Memory B cell (primary cell): Measurements from ENCODE around the gene NR5A2.

Source experiments
- ATAC-seq: fragments of 150-1000 bp; cut with Tn5 transposase; 2 replicates; pipeline ENCODE4 v1.10.0; 2021; ENCODE audit warnings: low read depth, mild to moderate bottlenecking, moderate library complexity
- DNase-seq, 2 donors: peaks; one replicate each; pipeline ENCODE4 v3.0.0; 2022; ENCODE audit warnings: low spot score in 2 of 2
- H3K27ac Mint-ChIP-seq: one replicate; pipeline ENCODE4 v1.8.0; 2022; ENCODE audit warnings: mild to moderate bottlenecking, moderate library complexity, mixed read lengths
- H3K27me3 Mint-ChIP-seq: one replicate; pipeline ENCODE4 v1.8.0; 2022; ENCODE audit warnings: mixed read lengths
- H3K36me3 Mint-ChIP-seq: one replicate; pipeline ENCODE4 v1.8.0; 2022; ENCODE audit warnings: mild to moderate bottlenecking, mixed read lengths
- H3K4me1 Mint-ChIP-seq: one replicate; pipeline ENCODE4 v1.8.0; 2022; ENCODE audit warnings: mixed read lengths
- H3K4me3 Mint-ChIP-seq: one replicate; pipeline ENCODE4 v1.8.0; 2022; ENCODE audit warnings: mild to moderate bottlenecking, moderate library complexity, mixed read lengths
- H3K9me3 Mint-ChIP-seq: one replicate; pipeline ENCODE4 v1.8.0; 2022; ENCODE audit warnings: mixed read lengths

The NR5A2 gene

GRCh38 chr1:200162877-200163276, 135.4 kb downstream of the NR5A2 start:
- ATAC-seq (no peak), DNase-seq (no peak)
- no peaks in the 10 kb centered on the region for H3K27me3 Mint-ChIP-seq
- H3K4me3 Mint-ChIP-seq = no peak overlapping the region
- no peak overlapping the region for H3K27ac Mint-ChIP-seq
- H3K4me1 Mint-ChIP-seq = peaks cover 5% of the 10 kb centered on the region
- no peaks in the 10 kb centered on the region for H3K9me3 Mint-ChIP-seq
- H3K36me3 Mint-ChIP-seq = no peaks in the 10 kb centered on the region

GRCh38 chr1:200163911-200164310, 136.4 kb downstream of the NR5A2 start:
- H3K4me3 Mint-ChIP-seq = no peak overlapping the region
- ATAC-seq = no peak
- peaks cover 5% of the 10 kb centered on the region for H3K4me1 Mint-ChIP-seq
- H3K9me3 Mint-ChIP-seq = no peaks in the 10 kb centered on the region
- H3K27me3 Mint-ChIP-seq = no peaks in the 10 kb centered on the region
- no peak overlapping the region for H3K27ac Mint-ChIP-seq
- DNase-seq = no peak
- no peaks in the 10 kb centered on the region for H3K36me3 Mint-ChIP-seq

DNA sequence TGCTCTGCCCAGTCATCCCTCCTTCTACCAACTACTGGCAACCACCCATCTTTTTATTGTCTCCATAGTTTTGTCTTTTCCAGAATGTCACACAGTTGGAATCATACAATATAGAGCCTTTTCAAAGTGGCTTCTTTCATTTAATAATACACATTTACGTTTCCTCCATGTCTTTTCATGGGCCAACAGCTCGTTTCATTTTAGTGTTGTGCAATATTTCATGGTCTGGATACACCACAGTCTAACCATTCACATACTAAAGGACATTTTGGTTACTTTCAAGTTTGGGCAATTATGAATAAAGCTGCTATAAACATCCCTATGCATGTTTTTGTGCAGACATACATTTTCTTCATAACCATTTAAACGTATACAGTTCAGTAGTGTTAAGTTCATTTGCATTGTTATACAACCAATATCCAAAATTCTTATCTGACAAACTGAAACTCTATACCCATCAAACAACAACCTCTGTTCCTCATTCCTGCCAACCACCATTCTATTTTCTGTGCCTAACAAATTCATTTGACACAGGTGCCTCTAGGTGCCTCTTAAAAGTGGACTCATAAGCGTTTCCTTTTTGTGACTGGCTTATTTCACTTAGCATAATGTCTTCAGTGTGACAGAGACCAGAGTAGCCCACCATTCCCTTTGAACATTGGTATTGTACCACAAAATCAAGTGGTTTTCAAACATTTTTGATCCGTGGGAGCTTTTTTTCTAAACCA, 138.1 kb downstream of the NR5A2 start:
- ATAC-seq (no peak), DNase-seq (no peak)
- H3K4me3 Mint-ChIP-seq = no peak overlapping the region
- H3K27me3 Mint-ChIP-seq = no peaks in the 10 kb centered on the region
- no peak overlapping the region for H3K27ac Mint-ChIP-seq
- peaks cover 5% of the 10 kb centered on the region for H3K4me1 Mint-ChIP-seq
- no peaks in the 10 kb centered on the region for H3K36me3 Mint-ChIP-seq
- no peaks in the 10 kb centered on the region for H3K9me3 Mint-ChIP-seq

GRCh38 chr1:200166411-200166810, 138.9 kb downstream of the NR5A2 start:
- DNase-seq (no peak), ATAC-seq (no peak)
- Mint-ChIP-seq H3K27me3 (no peaks in the 10 kb centered on the region), H3K4me3 (no peak overlapping the region), H3K4me1 (peaks cover 5% of the 10 kb centered on the region), H3K9me3 (no peaks in the 10 kb centered on the region), H3K36me3 (no peaks in the 10 kb centered on the region), H3K27ac (no peak overlapping the region)

- Mint-ChIP-seq H3K27me3 (peaks cover 2% of the 10 kb centered on the region), H3K9me3 (no peaks in the 10 kb centered on the region), H3K4me3 (no peak overlapping the region), H3K36me3 (no peaks in the 10 kb centered on the region), H3K4me1 (peaks cover 7% of the 10 kb centered on the region), H3K27ac (no peak overlapping the region)
- DNase-seq (no peak), ATAC-seq (no peak)
Observed at GRCh38 chr1:200168926-200169325, 141.4 kb downstream of the NR5A2 start.

- Mint-ChIP-seq H3K4me3 (no peak overlapping the region), H3K4me1 (peaks cover 10% of the 10 kb centered on the region), H3K27ac (no peak overlapping the region), H3K27me3 (peaks cover 2% of the 10 kb centered on the region), H3K36me3 (no peaks in the 10 kb centered on the region), H3K9me3 (no peaks in the 10 kb centered on the region)
- DNase-seq (no peak), ATAC-seq (no peak)
Observed at GRCh38 chr1:200172311-200172710, 144.8 kb downstream of the NR5A2 start.

GRCh38 chr1:200173097-200173618, 145.6 kb downstream of the NR5A2 start:
- Mint-ChIP-seq H3K36me3 (no peaks in the 10 kb centered on the region), H3K27ac (no peak overlapping the region), H3K4me1 (peaks cover 10% of the 10 kb centered on the region), H3K9me3 (no peaks in the 10 kb centered on the region), H3K4me3 (no peak overlapping the region), H3K27me3 (peaks cover 2% of the 10 kb centered on the region)
- no peak for ATAC-seq
- DNase-seq = no peak

DNA sequence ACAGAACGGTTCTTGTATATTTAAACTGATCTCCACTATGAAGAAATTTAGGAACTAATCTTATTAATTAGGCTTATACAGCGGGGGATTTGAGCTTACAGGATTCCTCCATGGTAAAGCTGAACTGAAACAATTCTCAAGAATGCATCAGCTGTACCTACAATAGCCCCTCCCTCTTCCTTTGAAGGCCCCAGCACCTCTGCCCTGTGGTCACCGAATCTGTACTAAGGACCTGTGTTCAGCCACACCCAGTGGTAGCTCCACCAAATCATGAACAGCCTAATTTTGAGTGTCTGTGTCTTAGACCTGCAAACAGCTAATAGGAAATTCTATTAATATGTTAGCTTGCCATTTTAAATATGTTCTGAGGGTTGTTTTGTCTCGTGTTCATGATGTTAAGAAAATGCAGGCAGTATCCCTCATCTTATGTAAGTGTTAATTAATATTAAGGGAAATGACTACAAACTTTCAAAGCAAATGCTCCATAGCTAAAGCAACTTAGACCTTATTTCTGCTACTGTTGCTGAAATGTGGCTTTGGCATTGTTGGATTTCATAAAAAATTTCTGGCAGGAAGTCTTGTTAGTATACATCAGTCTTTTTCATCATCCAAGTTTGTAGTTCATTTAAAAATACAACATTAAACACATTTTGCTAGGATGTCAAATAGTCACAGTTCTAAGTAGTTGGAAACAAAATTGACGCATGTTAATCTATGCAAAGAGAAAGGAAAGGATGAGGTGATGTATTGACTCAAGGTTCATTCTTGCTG, 147.2 kb downstream of the NR5A2 start:
- Mint-ChIP-seq H3K4me1 (peaks cover 10% of the 10 kb centered on the region), H3K27ac (no peak overlapping the region), H3K9me3 (no peaks in the 10 kb centered on the region), H3K36me3 (no peaks in the 10 kb centered on the region), H3K27me3 (peaks cover 4% of the 10 kb centered on the region), H3K4me3 (no peak overlapping the region)
- DNase-seq (no peak), ATAC-seq (no peak)

DNA sequence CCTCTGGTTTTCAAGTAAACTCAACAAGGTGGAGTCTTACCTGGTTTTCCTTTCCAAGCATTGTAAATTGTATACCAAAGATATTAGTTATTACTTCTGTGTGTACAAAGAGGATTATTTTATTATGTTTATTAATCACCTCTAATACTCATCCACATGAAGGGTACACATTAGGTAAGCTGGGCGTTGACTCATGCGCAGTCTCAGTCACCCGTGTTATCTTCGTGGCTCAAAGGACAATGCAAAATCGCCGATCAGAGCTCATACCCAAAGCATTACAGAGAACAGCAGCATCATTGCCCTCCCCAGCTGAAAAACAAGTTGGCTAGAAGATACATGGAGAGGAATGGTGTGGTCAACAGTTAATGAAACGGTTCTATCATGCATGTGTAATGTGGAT, 148.7 kb downstream of the NR5A2 start:
- Mint-ChIP-seq H3K36me3 (no peaks in the 10 kb centered on the region), H3K4me3 (no peak overlapping the region), H3K9me3 (no peaks in the 10 kb centered on the region), H3K27ac (no peak overlapping the region), H3K27me3 (peaks cover 9% of the 10 kb centered on the region), H3K4me1 (peaks cover 10% of the 10 kb centered on the region)
- DNase-seq (no peak), ATAC-seq (no peak)

GRCh38 chr1:200176798-200177197, 149.3 kb downstream of the NR5A2 start:
- DNase-seq (no peak), ATAC-seq (no peak)
- no peak overlapping the region for H3K4me3 Mint-ChIP-seq
- no peak overlapping the region for H3K27ac Mint-ChIP-seq
- no peaks in the 10 kb centered on the region for H3K36me3 Mint-ChIP-seq
- peaks cover 10% of the 10 kb centered on the region for H3K4me1 Mint-ChIP-seq
- peaks cover 9% of the 10 kb centered on the region for H3K27me3 Mint-ChIP-seq
- no peaks in the 10 kb centered on the region for H3K9me3 Mint-ChIP-seq

- no peaks in the 10 kb centered on the region for H3K9me3 Mint-ChIP-seq
- H3K27me3 Mint-ChIP-seq = peaks cover 9% of the 10 kb centered on the region
- H3K4me3 Mint-ChIP-seq = no peak overlapping the region
- no peaks in the 10 kb centered on the region for H3K36me3 Mint-ChIP-seq
- ATAC-seq = no peak
- DNase-seq = no peak
- H3K4me1 Mint-ChIP-seq = peaks cover 10% of the 10 kb centered on the region
- H3K27ac Mint-ChIP-seq = no peak overlapping the region
Observed at GRCh38 chr1:200178340-200178739, 150.8 kb downstream of the NR5A2 start.

- Mint-ChIP-seq H3K4me1 (peaks cover 11% of the 10 kb centered on the region), H3K27ac (no peak overlapping the region), H3K27me3 (peaks cover 9% of the 10 kb centered on the region), H3K9me3 (no peaks in the 10 kb centered on the region), H3K4me3 (no peak overlapping the region), H3K36me3 (no peaks in the 10 kb centered on the region)
- DNase-seq (no peak), ATAC-seq (no peak)
Observed at GRCh38 chr1:200179126-200179780, 151.7 kb downstream of the NR5A2 start.

GRCh38 chr1:200179781-200180160, 152.3 kb downstream of the NR5A2 start:
- peaks cover 7% of the 10 kb centered on the region for H3K4me1 Mint-ChIP-seq
- no peak overlapping the region for H3K4me3 Mint-ChIP-seq
- no peaks in the 10 kb centered on the region for H3K36me3 Mint-ChIP-seq
- no peaks in the 10 kb centered on the region for H3K9me3 Mint-ChIP-seq
- DNase-seq (no peak), ATAC-seq (no peak)
- H3K27me3 Mint-ChIP-seq = peaks cover 9% of the 10 kb centered on the region
- no peak overlapping the region for H3K27ac Mint-ChIP-seq

- ATAC-seq (no peak), DNase-seq (no peak)
- H3K36me3 Mint-ChIP-seq = peaks cover 2% of the 10 kb centered on the region
- H3K4me1 Mint-ChIP-seq = peaks cover 11% of the 10 kb centered on the region
- no peak overlapping the region for H3K4me3 Mint-ChIP-seq
- no peak overlapping the region for H3K27ac Mint-ChIP-seq
- peaks cover 10% of the 10 kb centered on the region for H3K27me3 Mint-ChIP-seq
- H3K9me3 Mint-ChIP-seq = peaks cover 2% of the 10 kb centered on the region
Observed at GRCh38 chr1:200180821-200181220, 153.3 kb downstream of the NR5A2 start.
